H1 (cell line): ENCODE results near the gene SF3B2.

Experiments used
- BRCA1 ChIP-seq: IDR thresholded peaks from 2 replicates; pipeline ENCODE4 v1.6.1; 2012; ENCODE audit warnings: low read depth, low read length, improper control_type of control experiment
- CHD1 ChIP-seq: IDR thresholded peaks from 2 replicates; pipeline ENCODE4 v1.6.1; 2012; ENCODE audit warnings: low read depth, low read length, improper control_type of control experiment
- CREB1 ChIP-seq: IDR thresholded peaks from 2 replicates; pipeline ENCODE4 v1.6.1; 2012; ENCODE audit warnings: inconsistent platforms
- EP300 ChIP-seq, 2 experiments: IDR thresholded peaks; 1 replicate in 1 of 2; 2 replicates in 1 of 2; pipeline ENCODE4 v1.6.1; 2011 to 2012; ENCODE audit warnings: low read depth in 2 of 2, low read length in 2 of 2, mild to moderate bottlenecking in 2 of 2, borderline replicate concordance in 1 of 2, inconsistent platforms in 1 of 2, moderate library complexity in 1 of 2
- POLR2A ChIP-seq, 2 experiments: IDR thresholded peaks; 1 replicate in 1 of 2; 2 replicates in 1 of 2; pipeline ENCODE4 v1.6.1; 2011; ENCODE audit warnings: low read depth in 2 of 2, low read length in 2 of 2, mild to moderate bottlenecking in 2 of 2; ENCODE audit errors: control extremely low read depth in 1 of 2
- POLR2AphosphoS5 ChIP-seq: IDR thresholded peaks from 2 replicates; pipeline ENCODE4 v1.6.1; 2011; ENCODE audit warnings: low read depth, low read length
- TF ChIP-seq, protein P1 (sequence below), 3 experiments: IDR thresholded peaks; 1 replicate in 2 of 3; 2 replicates in 1 of 3; pipeline versions ENCODE4 v1.5.1 to v1.6.1; 2011; ENCODE audit warnings: low read length in 3 of 3, mild to moderate bottlenecking in 3 of 3, inconsistent platforms in 2 of 3, low read depth in 1 of 3, moderate library complexity in 1 of 3; ENCODE audit not compliant: insufficient read depth in 1 of 3; ENCODE audit errors: control extremely low read depth in 1 of 3
- TF ChIP-seq, protein P2 (sequence below): fragments of 300-600 bp; sonication (generic); IDR thresholded peaks from 2 replicates; pipeline ENCODE4 v1.7.1; 2012; ENCODE audit warnings: low read length, moderate library complexity, mild to moderate bottlenecking, inconsistent platforms; ENCODE audit not compliant: insufficient replicate concordance

DNA sequence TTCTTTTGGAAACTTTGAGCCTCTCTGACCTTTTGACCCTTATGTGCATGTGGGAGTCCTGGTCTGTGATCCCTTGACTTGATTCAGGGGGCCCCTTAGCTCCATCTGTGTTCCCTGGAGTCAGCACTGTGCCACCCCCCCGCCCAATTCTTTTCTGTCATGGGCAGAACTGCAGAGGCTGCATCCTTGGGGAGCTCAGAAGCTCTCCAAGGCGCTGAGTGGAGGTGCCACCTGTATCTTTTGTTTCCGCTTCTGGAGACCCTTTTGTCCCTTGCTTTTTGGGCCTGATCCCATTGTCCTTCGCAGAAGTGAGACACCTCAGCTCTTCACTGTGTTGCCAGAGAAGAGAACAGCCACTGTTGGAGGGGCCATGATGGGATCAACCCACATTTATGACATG lies 15.5 kb downstream of the SF3B2 start:
- TF ChIP-seq BRCA1 (no peak), POLR2AphosphoS5 (no peak), POLR2A (IDR thresholded peaks at IDR 0.05; ENCODE audit: control extremely low read depth in 1 of 2, low read depth in 2 of 2, low read length in 2 of 2) (no peak), CHD1 (no peak), CREB1 (no peak), EP300 (IDR thresholded peaks at IDR 0.05; ENCODE audit: borderline replicate concordance in 1 of 2, low read depth in 2 of 2, low read length in 2 of 2) (no peak)
- TF ChIP-seq, protein P1, sequence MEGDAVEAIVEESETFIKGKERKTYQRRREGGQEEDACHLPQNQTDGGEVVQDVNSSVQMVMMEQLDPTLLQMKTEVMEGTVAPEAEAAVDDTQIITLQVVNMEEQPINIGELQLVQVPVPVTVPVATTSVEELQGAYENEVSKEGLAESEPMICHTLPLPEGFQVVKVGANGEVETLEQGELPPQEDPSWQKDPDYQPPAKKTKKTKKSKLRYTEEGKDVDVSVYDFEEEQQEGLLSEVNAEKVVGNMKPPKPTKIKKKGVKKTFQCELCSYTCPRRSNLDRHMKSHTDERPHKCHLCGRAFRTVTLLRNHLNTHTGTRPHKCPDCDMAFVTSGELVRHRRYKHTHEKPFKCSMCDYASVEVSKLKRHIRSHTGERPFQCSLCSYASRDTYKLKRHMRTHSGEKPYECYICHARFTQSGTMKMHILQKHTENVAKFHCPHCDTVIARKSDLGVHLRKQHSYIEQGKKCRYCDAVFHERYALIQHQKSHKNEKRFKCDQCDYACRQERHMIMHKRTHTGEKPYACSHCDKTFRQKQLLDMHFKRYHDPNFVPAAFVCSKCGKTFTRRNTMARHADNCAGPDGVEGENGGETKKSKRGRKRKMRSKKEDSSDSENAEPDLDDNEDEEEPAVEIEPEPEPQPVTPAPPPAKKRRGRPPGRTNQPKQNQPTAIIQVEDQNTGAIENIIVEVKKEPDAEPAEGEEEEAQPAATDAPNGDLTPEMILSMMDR (IDR thresholded peaks at IDR 0.05; ENCODE audit: control extremely low read depth in 1 of 3, insufficient read depth in 1 of 3, low read depth in 1 of 3, low read length in 3 of 3) = no peak
- TF ChIP-seq, protein P2, sequence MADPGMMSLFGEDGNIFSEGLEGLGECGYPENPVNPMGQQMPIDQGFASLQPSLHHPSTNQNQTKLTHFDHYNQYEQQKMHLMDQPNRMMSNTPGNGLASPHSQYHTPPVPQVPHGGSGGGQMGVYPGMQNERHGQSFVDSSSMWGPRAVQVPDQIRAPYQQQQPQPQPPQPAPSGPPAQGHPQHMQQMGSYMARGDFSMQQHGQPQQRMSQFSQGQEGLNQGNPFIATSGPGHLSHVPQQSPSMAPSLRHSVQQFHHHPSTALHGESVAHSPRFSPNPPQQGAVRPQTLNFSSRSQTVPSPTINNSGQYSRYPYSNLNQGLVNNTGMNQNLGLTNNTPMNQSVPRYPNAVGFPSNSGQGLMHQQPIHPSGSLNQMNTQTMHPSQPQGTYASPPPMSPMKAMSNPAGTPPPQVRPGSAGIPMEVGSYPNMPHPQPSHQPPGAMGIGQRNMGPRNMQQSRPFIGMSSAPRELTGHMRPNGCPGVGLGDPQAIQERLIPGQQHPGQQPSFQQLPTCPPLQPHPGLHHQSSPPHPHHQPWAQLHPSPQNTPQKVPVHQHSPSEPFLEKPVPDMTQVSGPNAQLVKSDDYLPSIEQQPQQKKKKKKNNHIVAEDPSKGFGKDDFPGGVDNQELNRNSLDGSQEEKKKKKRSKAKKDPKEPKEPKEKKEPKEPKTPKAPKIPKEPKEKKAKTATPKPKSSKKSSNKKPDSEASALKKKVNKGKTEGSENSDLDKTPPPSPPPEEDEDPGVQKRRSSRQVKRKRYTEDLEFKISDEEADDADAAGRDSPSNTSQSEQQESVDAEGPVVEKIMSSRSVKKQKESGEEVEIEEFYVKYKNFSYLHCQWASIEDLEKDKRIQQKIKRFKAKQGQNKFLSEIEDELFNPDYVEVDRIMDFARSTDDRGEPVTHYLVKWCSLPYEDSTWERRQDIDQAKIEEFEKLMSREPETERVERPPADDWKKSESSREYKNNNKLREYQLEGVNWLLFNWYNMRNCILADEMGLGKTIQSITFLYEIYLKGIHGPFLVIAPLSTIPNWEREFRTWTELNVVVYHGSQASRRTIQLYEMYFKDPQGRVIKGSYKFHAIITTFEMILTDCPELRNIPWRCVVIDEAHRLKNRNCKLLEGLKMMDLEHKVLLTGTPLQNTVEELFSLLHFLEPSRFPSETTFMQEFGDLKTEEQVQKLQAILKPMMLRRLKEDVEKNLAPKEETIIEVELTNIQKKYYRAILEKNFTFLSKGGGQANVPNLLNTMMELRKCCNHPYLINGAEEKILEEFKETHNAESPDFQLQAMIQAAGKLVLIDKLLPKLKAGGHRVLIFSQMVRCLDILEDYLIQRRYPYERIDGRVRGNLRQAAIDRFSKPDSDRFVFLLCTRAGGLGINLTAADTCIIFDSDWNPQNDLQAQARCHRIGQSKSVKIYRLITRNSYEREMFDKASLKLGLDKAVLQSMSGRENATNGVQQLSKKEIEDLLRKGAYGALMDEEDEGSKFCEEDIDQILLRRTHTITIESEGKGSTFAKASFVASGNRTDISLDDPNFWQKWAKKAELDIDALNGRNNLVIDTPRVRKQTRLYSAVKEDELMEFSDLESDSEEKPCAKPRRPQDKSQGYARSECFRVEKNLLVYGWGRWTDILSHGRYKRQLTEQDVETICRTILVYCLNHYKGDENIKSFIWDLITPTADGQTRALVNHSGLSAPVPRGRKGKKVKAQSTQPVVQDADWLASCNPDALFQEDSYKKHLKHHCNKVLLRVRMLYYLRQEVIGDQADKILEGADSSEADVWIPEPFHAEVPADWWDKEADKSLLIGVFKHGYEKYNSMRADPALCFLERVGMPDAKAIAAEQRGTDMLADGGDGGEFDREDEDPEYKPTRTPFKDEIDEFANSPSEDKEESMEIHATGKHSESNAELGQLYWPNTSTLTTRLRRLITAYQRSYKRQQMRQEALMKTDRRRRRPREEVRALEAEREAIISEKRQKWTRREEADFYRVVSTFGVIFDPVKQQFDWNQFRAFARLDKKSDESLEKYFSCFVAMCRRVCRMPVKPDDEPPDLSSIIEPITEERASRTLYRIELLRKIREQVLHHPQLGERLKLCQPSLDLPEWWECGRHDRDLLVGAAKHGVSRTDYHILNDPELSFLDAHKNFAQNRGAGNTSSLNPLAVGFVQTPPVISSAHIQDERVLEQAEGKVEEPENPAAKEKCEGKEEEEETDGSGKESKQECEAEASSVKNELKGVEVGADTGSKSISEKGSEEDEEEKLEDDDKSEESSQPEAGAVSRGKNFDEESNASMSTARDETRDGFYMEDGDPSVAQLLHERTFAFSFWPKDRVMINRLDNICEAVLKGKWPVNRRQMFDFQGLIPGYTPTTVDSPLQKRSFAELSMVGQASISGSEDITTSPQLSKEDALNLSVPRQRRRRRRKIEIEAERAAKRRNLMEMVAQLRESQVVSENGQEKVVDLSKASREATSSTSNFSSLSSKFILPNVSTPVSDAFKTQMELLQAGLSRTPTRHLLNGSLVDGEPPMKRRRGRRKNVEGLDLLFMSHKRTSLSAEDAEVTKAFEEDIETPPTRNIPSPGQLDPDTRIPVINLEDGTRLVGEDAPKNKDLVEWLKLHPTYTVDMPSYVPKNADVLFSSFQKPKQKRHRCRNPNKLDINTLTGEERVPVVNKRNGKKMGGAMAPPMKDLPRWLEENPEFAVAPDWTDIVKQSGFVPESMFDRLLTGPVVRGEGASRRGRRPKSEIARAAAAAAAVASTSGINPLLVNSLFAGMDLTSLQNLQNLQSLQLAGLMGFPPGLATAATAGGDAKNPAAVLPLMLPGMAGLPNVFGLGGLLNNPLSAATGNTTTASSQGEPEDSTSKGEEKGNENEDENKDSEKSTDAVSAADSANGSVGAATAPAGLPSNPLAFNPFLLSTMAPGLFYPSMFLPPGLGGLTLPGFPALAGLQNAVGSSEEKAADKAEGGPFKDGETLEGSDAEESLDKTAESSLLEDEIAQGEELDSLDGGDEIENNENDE = no peak
